Suppressor macrophage (primary cell): ENCODE results near the gene NDNF.

Source experiments
- DNase-seq, 4 experiments: peaks; one replicate each; pipeline ENCODE4 v3.0.0-alpha.2; 2020 to 2022

Gene NDNF

GRCh38 chr4:121070696-121071639 lies 1.4 kb downstream of the NDNF start:
- peak in 3 of 4 experiments; percentile 35 to 61 (median 50) for DNase-seq

GRCh38 chr4:121070274-121070673 lies 2.1 kb downstream of the NDNF start:
- DNase-seq = no peak

- DNase-seq = no peak
Observed at GRCh38 chr4:121069430-121069829, 2.9 kb downstream of the NDNF start.

- DNase-seq = no peak
Observed at GRCh38 chr4:121064482-121064881, 7.9 kb downstream of the NDNF start.

- peak in 3 of 4 experiments; percentile 10 to 23 (median 14) for DNase-seq
Observed at GRCh38 chr4:121062521-121062920, 9.8 kb downstream of the NDNF start.

- DNase-seq = no peak
Observed at GRCh38 chr4:121061861-121062260, 10.5 kb downstream of the NDNF start.

GRCh38 chr4:121061215-121061614 lies 11.1 kb downstream of the NDNF start:
- DNase-seq = no peak

GRCh38 chr4:121057466-121057922 lies 14.8 kb downstream of the NDNF start:
- DNase-seq = no peak

- DNase-seq = no peak
Observed at GRCh38 chr4:121056066-121056465, 16.3 kb downstream of the NDNF start.

- no peak for DNase-seq
Observed at GRCh38 chr4:121054373-121054772, 18.0 kb downstream of the NDNF start.

GRCh38 chr4:121053601-121054143 lies 18.7 kb downstream of the NDNF start:
- DNase-seq = no peak

GRCh38 chr4:121050300-121050699 lies 22.0 kb downstream of the NDNF start:
- DNase-seq = no peak

GRCh38 chr4:121049072-121049599 lies 23.2 kb downstream of the NDNF start:
- no peak for DNase-seq

GRCh38 chr4:121048165-121048564 lies 24.2 kb downstream of the NDNF start:
- no peak for DNase-seq

GRCh38 chr4:121041307-121042090 lies 30.8 kb downstream of the NDNF start:
- no peak for DNase-seq

- peak in 2 of 4 experiments; percentile 2 to 7 for DNase-seq
Observed at GRCh38 chr4:121034017-121034416, 38.3 kb downstream of the NDNF start.

- no peak for DNase-seq
Observed at GRCh38 chr4:121030711-121031110, 41.6 kb downstream of the NDNF start.

- no peak for DNase-seq
Observed at GRCh38 chr4:121030131-121030530, 42.2 kb downstream of the NDNF start.

GRCh38 chr4:121026034-121026433 lies 46.3 kb downstream of the NDNF start:
- no peak for DNase-seq

GRCh38 chr4:121025540-121025939 lies 46.8 kb downstream of the NDNF start:
- no peak for DNase-seq

GRCh38 chr4:121018543-121018942 lies 53.8 kb downstream of the NDNF start:
- DNase-seq = no peak

- DNase-seq = no peak
Observed at GRCh38 chr4:121016611-121017010, 55.7 kb downstream of the NDNF start.

- DNase-seq = no peak
Observed at GRCh38 chr4:121015421-121015820, 56.9 kb downstream of the NDNF start.
